Measurements from ENCODE around the gene TUT1.
A peak's percentile ranks its signal among the peaks of the same experiment; 100 is the strongest.
"Not testable (repeated sequence)": the region's sequence is repeated elsewhere in the genome, so short reads cannot be mapped to it uniquely, and the experiment has no call there.

Gene TUT1

DNA sequence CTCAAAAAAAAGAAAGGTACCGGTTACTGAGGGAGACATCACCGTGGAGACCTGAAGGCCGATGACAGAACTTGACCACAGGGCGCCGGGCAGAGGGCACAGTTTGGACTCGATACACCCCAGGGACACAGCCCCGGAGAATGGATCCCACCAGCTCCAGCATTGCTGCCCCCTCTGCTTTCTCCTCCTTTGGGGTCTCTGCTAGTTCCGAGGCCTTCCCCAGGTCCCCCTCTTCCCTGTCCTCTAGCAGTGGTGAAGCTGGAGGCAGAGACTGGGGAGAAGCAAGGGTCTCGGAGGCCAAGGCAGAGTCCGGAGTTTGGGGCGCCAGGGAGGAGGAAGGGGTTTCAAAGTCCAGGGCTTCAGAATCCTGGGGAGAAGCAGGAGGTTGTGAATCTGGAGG is 12.8 kb downstream of the TUT1 start:
- no peak for DNase-seq (ENCODE audit: low read depth)

DNA sequence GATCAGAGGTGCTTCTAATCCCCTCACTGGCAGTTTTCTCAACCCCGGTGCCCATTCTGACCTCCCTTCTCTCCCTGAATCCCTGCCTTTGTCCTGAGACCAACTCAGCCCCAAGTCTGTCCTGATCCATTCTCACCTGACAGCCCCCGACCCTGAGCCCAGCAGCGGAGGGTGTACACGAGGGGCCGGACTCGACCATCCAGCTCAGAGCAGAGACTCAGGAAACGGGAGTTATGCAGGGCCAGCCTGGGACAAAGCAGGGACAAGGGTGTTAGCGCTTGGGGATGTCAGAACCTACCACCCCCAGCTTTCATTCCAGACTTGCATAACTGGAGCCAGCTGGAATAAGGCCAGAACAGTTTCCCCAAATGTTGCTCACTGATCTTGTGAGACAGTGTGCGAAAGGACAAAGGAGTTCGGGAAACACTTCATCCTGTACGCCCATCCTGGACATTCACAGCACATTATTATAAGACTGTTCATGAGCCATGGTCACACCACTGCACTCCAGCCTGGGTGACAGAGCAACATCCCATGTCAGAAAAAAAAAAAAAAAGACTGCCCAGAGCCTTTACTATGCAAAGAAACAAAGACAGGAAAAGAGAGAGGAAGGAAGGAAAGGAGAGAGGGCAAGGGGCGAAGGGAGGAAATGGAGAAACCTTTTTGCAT is 14.1 kb downstream of the TUT1 start:
- no peak for DNase-seq (ENCODE audit: low read depth)

- no peak for DNase-seq (ENCODE audit: low read depth)
These were observed 15.5 kb downstream of the TUT1 start for GRCh38 chr11:62575837-62576236.

DNA sequence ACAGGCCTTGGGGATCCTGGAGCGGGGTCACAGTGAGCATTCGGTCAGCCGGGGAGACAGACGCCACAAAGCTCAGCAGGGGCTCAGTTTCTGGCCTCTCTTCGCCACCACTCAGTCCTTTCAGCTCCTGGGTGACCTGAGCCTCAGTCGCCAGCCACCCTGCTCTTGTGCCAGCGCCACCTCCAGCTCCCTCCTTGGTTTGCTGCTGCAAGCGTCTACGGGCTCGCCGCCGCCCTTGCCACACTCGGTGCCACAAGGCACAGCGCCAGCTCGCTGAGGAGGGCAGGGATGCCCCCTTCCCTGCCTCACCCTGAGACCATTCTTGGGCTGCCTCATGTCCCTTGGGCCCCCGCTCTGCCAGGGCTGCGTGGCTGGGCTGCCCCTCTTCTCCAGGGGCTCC is 16.2 kb downstream of the TUT1 start:
- DNase-seq (ENCODE audit: low read depth) = no peak

- DNase-seq (ENCODE audit: low read depth) = no peak
These were observed 16.8 kb downstream of the TUT1 start for GRCh38 chr11:62574363-62575071.

- DNase-seq (ENCODE audit: low read depth) = peak; percentile 99
These were observed 17.5 kb downstream of the TUT1 start, which contains the start of gene EEF1G for GRCh38 chr11:62573592-62574362. Gene EEF1G (minus strand): TSS chr11:62573891. CDS start chr11:62573842, 49 bp downstream.

DNA sequence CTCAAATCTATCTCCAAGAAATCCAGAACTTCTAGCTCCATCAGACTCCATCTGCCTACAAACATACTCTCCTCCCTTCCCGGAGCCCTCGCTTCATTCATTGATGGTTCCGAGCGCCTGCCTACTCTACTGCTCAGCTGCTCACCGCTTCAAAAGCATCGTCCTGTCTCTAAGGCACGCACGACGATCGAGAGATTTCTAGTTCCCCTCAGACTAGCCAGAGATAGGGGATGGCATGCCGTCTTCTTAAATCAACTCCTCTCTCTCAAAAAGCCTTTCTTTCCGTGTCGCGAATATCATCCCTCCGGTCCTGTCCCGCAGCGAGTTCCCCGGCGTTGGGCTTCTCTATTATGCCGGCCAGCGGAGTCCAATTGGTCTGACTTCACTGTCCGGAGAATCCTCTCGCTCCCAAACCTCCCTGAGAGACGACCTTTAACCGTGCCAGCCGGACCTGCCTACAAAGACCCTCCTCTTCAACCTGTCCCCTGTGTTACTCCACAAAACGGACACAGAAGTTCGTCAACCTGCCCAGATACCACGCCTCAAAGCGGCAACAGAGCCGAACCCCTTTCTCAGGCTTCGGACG is 18.2 kb downstream of the TUT1 start:
- DNase-seq (ENCODE audit: low read depth) = no peak

DNA sequence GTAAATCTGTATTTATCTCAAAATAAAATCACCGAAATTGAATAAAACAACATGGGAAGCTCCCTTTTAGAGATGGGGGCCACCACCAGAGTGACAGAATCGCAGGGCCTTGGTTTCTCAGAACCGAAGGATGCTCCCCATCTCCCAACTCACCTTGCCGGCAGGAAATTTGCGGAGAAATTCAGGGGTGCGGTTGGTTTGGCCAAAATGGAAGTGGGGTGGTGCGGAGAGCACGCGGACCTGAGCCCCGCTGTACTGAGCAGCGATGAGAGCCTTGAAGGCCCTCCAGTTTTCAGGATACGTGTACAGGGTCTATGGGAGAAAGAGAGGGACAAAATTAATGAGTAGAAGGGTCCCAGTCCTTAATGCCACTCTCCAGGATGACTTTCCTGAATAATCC is 18.9 kb downstream of the TUT1 start:
- no peak for DNase-seq (ENCODE audit: low read depth)

GRCh38 chr11:62571493-62571892 is 19.8 kb downstream of the TUT1 start:
- DNase-seq (ENCODE audit: low read depth) = not testable (repeated sequence)

GRCh38 chr11:62570903-62571302 is 20.4 kb downstream of the TUT1 start:
- DNase-seq (ENCODE audit: low read depth) = not testable (repeated sequence)

DNA sequence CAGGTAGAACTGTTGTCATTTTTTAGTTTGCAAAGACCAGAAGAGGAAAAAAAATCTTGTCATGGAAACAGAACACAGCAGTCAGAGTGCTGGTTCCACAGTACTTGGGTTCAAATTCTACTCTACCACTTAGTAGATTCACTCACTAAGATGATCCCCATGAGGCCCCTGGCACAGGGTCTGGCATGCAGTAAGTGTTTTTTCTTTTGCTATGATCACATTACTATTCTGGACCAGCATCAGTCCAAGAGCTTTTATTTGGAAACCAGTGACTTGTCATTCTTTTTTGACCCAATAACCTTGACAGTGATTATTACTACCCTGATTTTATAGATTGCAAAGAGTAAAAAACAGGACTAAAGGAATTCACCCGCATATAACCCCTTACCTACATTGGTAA is 21.7 kb downstream of the TUT1 start:
- DNase-seq (ENCODE audit: low read depth) = no peak

DNA sequence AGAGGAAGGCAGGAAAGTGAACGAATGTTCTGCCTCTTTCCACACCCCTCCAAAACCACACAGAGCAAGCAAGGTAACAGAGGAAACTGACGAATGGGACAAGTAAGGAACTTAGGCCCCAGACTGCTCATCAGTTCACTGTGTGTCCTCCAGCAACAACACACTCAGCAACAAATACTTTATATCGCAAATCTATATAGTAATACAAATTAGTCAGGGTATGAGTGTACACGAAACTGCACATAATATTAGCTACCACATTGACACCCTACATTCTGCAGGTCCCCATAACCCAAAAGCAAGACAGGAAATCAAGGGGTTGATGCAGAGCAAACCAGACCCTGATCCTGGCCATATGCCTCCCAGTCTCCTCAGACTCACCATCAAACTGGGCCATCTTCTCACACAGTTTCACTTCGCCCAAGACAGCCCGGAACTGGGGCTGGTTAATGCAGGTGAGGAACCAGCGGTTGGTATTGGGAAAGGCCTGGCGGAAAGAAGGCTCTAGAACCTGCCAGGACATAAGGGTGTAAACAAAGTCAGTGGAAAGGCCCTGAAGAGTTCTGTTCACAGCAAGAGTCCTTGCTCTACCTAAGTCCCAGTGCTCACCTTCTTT is 24.2 kb downstream of the TUT1 start:
- DNase-seq (ENCODE audit: low read depth) = no peak

DNA sequence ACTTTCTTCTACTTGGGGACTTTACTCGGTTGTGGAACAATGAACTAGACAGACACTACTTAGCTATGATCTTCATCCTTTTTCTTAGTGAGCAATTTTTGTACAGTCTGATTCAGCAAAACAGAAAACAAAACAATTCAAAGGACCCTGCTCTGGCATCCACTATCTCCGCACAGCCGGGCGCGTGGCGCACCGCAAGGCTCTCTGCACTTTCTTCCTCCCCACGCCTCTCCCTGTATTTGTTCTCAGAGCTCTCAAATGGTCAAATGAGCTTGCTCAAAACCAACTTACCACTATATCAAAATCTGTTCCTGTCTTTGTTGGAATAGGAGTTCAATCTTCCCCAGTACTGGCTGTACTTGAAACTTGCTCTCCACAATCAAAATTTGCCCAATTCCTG is 25.1 kb downstream of the TUT1 start:
- no peak for DNase-seq (ENCODE audit: low read depth)

DNA sequence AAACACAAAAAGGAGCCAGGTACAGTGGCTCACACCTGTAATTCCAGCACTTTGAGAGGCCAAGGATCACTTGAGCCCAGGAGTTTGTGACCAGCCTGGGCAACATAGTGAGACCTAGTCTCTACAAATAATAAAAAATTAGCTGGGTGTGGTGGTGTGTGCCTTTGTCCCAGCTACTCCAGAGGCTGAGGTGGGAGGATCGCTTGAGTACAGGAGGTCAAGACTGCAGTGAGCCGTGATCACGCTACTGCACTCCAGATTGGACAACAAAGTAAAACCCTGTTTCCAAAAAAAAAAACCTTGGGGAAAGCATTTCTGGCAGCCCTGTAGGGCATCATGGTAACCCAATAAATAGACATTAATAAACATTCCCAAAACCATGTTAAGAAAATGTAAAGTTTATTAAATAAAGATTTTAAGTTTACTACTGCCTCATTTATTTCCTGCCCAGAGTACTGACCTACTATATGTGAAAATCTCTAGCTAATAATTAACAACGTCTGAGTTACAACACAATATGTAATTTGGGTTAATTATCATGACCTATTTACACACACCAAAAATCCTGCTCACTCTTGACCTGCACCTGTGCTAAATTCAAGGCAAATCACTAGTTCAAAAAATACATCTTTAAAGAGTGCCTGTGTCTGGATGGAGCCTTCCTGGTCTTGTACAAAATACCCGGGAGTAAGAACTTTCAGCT is 26.1 kb downstream of the TUT1 start:
- DNase-seq (ENCODE audit: low read depth) = no peak

- not testable (repeated sequence) for DNase-seq (ENCODE audit: low read depth)
These were observed 29.6 kb downstream of the TUT1 start for GRCh38 chr11:62561677-62562230.

DNA sequence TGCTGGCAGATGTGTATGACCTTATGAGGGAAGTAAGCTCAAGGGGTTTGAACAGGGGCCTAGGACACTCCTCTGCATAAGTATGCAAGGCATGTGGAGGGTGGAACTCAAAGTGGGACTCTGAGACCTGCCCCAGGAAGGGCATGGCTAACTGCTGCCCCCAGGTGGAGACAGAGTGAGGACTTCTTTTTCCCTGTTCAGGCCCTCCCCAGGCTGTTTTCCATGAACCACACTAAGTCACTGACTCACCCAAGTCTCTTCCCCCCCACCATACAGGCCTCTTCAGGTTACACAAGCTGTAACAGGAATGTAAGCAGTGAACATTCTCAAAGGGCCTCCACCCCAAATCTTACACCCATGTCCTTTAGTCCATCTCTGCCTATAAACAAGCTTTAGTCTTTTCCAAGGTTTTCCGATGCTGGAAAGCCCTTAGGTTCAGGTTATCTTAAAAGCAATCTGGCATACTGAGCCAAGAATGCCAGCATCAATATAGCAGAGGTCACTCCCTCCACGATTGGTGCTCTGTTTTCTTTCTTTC is 30.7 kb downstream of the TUT1 start:
- peak; percentile 99 for DNase-seq (ENCODE audit: low read depth)

- not testable (repeated sequence) for DNase-seq (ENCODE audit: low read depth)
These were observed 31.7 kb downstream of the TUT1 start for GRCh38 chr11:62559626-62560025.

- no peak for DNase-seq (ENCODE audit: low read depth)
These were observed 32.1 kb downstream of the TUT1 start for GRCh38 chr11:62559204-62559603.

- DNase-seq (ENCODE audit: low read depth) = no peak
These were observed 32.7 kb downstream of the TUT1 start for GRCh38 chr11:62558669-62559068.

- no peak for DNase-seq (ENCODE audit: low read depth)
These were observed 34.3 kb downstream of the TUT1 start for GRCh38 chr11:62556875-62557631.
